Dermis microvascular lymphatic vessel endothelial cell (primary cell): ENCODE results near the gene CHRNA7. TPM values are rescaled to one million over a fixed set of nuclear protein-coding genes. Genes with fewer than 3 reads are reported as not detected.

Experiments
- DNase-seq, 2 donors: peaks; one replicate each; pipeline versions ENCODE4 v3.0.0 to v3.0.0-alpha.2; 2010; ENCODE audit warnings: low read depth in 2 of 2
- total RNA-seq: library from RNA; depleted of rRNA; stranded (reverse); fragments of >200 nt; gene quantifications from 2 replicates; pipeline ENCODE4 v1.2.1, GENCODE V29; 2014

CHRNA7 gene
- total RNA-seq, 1 donor from 2014 or later: 0.64 TPM

- DNase-seq: no peak
Measured at GRCh38 chr15:32067115-32067514, 36.8 kb downstream of the CHRNA7 start.

GRCh38 chr15:32089851-32090359, 59.6 kb downstream of the CHRNA7 start:
- DNase-seq: no peak

GRCh38 chr15:32091505-32092380, 61.4 kb downstream of the CHRNA7 start:
- DNase-seq: no peak

- no peak for DNase-seq
Measured at GRCh38 chr15:32096213-32096612, 65.9 kb downstream of the CHRNA7 start.

GRCh38 chr15:32096916-32097617, 66.8 kb downstream of the CHRNA7 start:
- DNase-seq: no peak

GRCh38 chr15:32098033-32098432, 67.7 kb downstream of the CHRNA7 start:
- no peak for DNase-seq

- DNase-seq: no peak
Measured at GRCh38 chr15:32099097-32099785, 68.9 kb downstream of the CHRNA7 start.

- no peak for DNase-seq
Measured at GRCh38 chr15:32099956-32100684, 69.8 kb downstream of the CHRNA7 start.

GRCh38 chr15:32104061-32104995, 74.0 kb downstream of the CHRNA7 start:
- no peak for DNase-seq

GRCh38 chr15:32105258-32106241, 75.2 kb downstream of the CHRNA7 start:
- DNase-seq: no peak

- DNase-seq: peak in 1 of 2 donors; percentile 4
Measured at GRCh38 chr15:32106401-32107381, 76.4 kb downstream of the CHRNA7 start.

GRCh38 chr15:32107477-32108080, 77.3 kb downstream of the CHRNA7 start:
- DNase-seq: no peak

GRCh38 chr15:32108661-32109060, 78.3 kb downstream of the CHRNA7 start:
- DNase-seq: no peak

- DNase-seq: no peak
Measured at GRCh38 chr15:32112101-32112500, 81.8 kb downstream of the CHRNA7 start.

GRCh38 chr15:32113224-32113623, 82.9 kb downstream of the CHRNA7 start:
- no peak for DNase-seq

GRCh38 chr15:32117122-32117521, 86.8 kb downstream of the CHRNA7 start:
- DNase-seq: no peak

GRCh38 chr15:32119286-32119685, 89.0 kb downstream of the CHRNA7 start:
- DNase-seq: no peak
